OCI-M1 (cell line): Measurements from ENCODE around the gene NLN.

Source experiments
- DNase-seq: peaks from one replicate; lab custom pipeline; 2025; lab: John Stamatoyannopoulos, UW

Gene NLN

GRCh38 chr5:65873181-65873750 is 151.3 kb downstream of the NLN start:
- DNase-seq: no peak

GRCh38 chr5:65874241-65874640 is 152.2 kb downstream of the NLN start:
- no peak for DNase-seq

- no peak for DNase-seq
Measured at GRCh38 chr5:65876496-65876895, 154.5 kb downstream of the NLN start.

- DNase-seq: no peak
Measured at GRCh38 chr5:65876970-65877369, 155.0 kb downstream of the NLN start.
